Jurkat, Clone E6-1 (cell line): Measurements from ENCODE around the gene PMM2. TPM values are rescaled to one million over a fixed set of nuclear protein-coding genes. Genes with fewer than 3 reads are reported as not detected.
"Not testable (repeated sequence)": the region's sequence is repeated elsewhere in the genome, so short reads cannot be mapped to it uniquely, and the experiment has no call there.

Experiments
- DNase-seq: peaks from one replicate; pipeline ENCODE4 v3.0.0-alpha.2; 2011; ENCODE audit warnings: low read depth, low spot score
- H3K4me3 ChIP-seq: 2 replicates; pipeline ENCODE4 v1.5.1; 2011; ENCODE audit warnings: mild to moderate bottlenecking, low read length, control low read depth, moderate library complexity
- polyA plus RNA-seq: library from polyadenylated mRNA; unstranded; fragments of >200 nt; gene quantifications from one replicate; pipeline ENCODE4 v1.2.1, GENCODE V29; 2012; ENCODE audit warnings: missing spikeins; ENCODE audit not compliant: insufficient read length, insufficient read depth

The PMM2 gene
- 26.4 TPM for polyA plus RNA-seq

GRCh38 chr16:8797364-8798173, at the start of gene PMM2, which contains the start of gene TMEM186:
PMM2 (plus strand) TSS chr16:8797839; CDS start chr16:8797883, 44 bp downstream.
TMEM186 (minus strand) TSS chr16:8797639; CDS start chr16:8797614, 25 bp downstream.
- DNase-seq = peak; percentile 97
- H3K4me3 ChIP-seq = peak within 1 kb of the TSS; percentile 96

- H3K4me3 ChIP-seq, DNase-seq: not testable (repeated sequence)
Measured at GRCh38 chr16:8748944-8749343, 48.7 kb upstream of the PMM2 start.

GRCh38 chr16:8751481-8752311, 45.9 kb upstream of the PMM2 start:
- H3K4me3 ChIP-seq = no peak overlapping the region
- DNase-seq = no peak

GRCh38 chr16:8752706-8753105, 44.9 kb upstream of the PMM2 start:
- H3K4me3 ChIP-seq = no peak overlapping the region
- no peak for DNase-seq

GRCh38 chr16:8753416-8754054, 44.1 kb upstream of the PMM2 start:
- no peak overlapping the region for H3K4me3 ChIP-seq
- peak; percentile 41 for DNase-seq

GRCh38 chr16:8756755-8757154, 40.9 kb upstream of the PMM2 start:
- H3K4me3 ChIP-seq = no peak overlapping the region
- DNase-seq = no peak

- DNase-seq = no peak
- no peak overlapping the region for H3K4me3 ChIP-seq
Measured at GRCh38 chr16:8758022-8758421, 39.6 kb upstream of the PMM2 start.

GRCh38 chr16:8760021-8760420, 37.6 kb upstream of the PMM2 start:
- no peak overlapping the region for H3K4me3 ChIP-seq
- no peak for DNase-seq

GRCh38 chr16:8761078-8761477, 36.6 kb upstream of the PMM2 start:
- H3K4me3 ChIP-seq = no peak overlapping the region
- DNase-seq = no peak

GRCh38 chr16:8762254-8762653, 35.4 kb upstream of the PMM2 start:
- H3K4me3 ChIP-seq = no peak overlapping the region

GRCh38 chr16:8763083-8763482, 34.6 kb upstream of the PMM2 start:
- H3K4me3 ChIP-seq = no peak overlapping the region
- DNase-seq = no peak

More at GRCh38 chr16:8762254-8762653, 35.4 kb upstream of the PMM2 start:
- no peak for DNase-seq

- no peak for DNase-seq
- H3K4me3 ChIP-seq = no peak overlapping the region
Measured at GRCh38 chr16:8763899-8764298, 33.7 kb upstream of the PMM2 start.

GRCh38 chr16:8764525-8765250, 33.0 kb upstream of the PMM2 start:
- no peak overlapping the region for H3K4me3 ChIP-seq
- no peak for DNase-seq

- no peak for DNase-seq
- no peak overlapping the region for H3K4me3 ChIP-seq
Measured at GRCh38 chr16:8767176-8767575, 30.5 kb upstream of the PMM2 start.

GRCh38 chr16:8768283-8768682, 29.4 kb upstream of the PMM2 start:
- no peak overlapping the region for H3K4me3 ChIP-seq
- DNase-seq = no peak

- no peak for DNase-seq
- H3K4me3 ChIP-seq = no peak overlapping the region
Measured at GRCh38 chr16:8768692-8769091, 28.9 kb upstream of the PMM2 start.

- no peak overlapping the region for H3K4me3 ChIP-seq
- DNase-seq = no peak
Measured at GRCh38 chr16:8773537-8773936, 24.1 kb upstream of the PMM2 start.

GRCh38 chr16:8774208-8774607, 23.4 kb upstream of the PMM2 start:
- no peak overlapping the region for H3K4me3 ChIP-seq
- no peak for DNase-seq

GRCh38 chr16:8775359-8775758, 22.3 kb upstream of the PMM2 start:
- H3K4me3 ChIP-seq = no peak overlapping the region

More at GRCh38 chr16:8775359-8775758, 22.3 kb upstream of the PMM2 start:
- DNase-seq = no peak
